ENCODE results near the gene ARMC5.

DNA sequence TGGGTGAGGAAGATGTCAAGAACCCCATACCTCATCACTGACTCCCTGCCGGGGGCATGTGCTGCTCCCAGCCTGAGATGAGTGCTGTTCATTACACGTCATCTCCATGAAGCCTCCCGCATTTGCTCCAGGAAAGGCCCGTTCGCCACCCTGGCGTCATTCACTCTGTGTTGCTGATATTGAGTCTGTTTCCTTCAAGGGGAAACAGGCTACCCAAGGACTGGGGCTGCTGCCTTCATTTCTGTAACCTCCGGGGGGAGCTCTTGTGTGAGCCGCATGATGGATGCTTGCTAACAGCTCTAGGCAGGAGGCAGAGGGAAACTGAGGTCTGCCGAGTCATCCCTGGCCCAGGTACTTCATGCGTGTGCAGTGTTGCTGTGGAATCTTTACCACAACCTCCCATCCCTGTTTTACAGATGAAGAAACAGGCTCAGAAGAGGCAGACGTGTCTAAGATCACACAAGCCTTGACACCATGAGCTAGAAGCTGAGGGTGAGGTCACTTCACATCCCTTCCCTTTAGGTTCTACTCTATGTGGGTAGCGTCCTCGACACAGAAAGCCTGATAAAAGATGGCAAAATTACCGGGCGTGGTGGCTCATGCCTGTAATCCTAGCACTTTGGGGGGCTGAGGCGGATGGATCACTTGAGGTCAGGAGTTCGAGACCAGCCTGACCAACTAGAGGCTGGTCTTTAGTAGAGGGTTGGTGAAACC is 3.5 kb upstream of the ARMC5 start:
- TF ChIP-seq, protein P1, sequence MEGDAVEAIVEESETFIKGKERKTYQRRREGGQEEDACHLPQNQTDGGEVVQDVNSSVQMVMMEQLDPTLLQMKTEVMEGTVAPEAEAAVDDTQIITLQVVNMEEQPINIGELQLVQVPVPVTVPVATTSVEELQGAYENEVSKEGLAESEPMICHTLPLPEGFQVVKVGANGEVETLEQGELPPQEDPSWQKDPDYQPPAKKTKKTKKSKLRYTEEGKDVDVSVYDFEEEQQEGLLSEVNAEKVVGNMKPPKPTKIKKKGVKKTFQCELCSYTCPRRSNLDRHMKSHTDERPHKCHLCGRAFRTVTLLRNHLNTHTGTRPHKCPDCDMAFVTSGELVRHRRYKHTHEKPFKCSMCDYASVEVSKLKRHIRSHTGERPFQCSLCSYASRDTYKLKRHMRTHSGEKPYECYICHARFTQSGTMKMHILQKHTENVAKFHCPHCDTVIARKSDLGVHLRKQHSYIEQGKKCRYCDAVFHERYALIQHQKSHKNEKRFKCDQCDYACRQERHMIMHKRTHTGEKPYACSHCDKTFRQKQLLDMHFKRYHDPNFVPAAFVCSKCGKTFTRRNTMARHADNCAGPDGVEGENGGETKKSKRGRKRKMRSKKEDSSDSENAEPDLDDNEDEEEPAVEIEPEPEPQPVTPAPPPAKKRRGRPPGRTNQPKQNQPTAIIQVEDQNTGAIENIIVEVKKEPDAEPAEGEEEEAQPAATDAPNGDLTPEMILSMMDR (IDR thresholded peaks at IDR 0.05): peak in 3 of 6 experiments; percentile 10 to 24 (median 12)
- no peak for TF ChIP-seq POLR2A (IDR thresholded peaks at IDR 0.05)
